GM18498 (cell line): ENCODE data around the gene FAAH.

Source experiments
- ATAC-seq: cut with Tn5 transposase; IDR thresholded peaks from one replicate; pipeline ENCODE4 v1.9.1; 2021; ENCODE audit warnings: mild to moderate bottlenecking, moderate library complexity; ENCODE audit not compliant: unreplicated experiment

The FAAH gene

DNA sequence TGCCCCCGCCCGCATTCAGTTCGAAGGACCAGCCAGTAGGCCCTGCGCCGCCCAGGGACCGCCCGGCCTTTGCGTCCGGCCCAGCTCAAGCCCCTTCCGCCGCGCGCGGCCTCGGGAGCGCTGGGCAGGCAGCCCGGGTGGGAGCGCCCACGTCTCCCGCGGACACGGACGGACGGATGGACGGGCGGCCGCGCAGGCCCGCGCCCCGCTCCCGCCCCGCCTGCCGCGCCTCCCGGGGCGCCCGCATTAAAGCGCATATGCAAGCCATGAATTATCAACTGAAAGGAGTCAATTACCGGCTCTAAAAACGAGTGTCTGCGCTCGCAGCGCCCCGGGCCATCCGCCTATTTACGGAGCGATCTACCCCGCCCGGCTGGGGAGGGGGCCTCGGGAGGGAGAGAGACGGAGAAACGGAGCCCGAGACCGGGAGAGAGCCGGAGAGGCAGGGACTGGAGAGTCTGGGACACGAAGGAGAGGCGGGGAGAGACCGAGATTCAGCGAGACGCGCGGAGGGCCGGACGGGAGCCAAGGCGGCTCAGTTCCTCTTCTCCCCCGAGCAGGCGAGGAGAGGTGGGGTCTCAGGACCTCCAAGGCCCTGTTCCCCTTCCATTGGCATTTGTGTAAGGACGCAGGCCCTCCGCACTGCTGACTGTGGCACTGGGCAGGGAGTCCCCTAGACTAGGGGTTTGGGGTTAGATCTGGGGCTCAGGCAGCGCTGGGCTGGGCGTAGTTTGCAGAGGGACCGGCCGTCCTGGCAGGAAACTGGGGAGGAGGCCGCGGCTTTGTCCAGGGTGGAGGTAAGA, 54.2 kb downstream of the FAAH start:
- no peak for ATAC-seq

GRCh38 chr1:46449223-46450159, 55.4 kb downstream of the FAAH start:
- ATAC-seq: no peak

- no peak for ATAC-seq
Measured at GRCh38 chr1:46450160-46450517, 56.0 kb downstream of the FAAH start.

DNA sequence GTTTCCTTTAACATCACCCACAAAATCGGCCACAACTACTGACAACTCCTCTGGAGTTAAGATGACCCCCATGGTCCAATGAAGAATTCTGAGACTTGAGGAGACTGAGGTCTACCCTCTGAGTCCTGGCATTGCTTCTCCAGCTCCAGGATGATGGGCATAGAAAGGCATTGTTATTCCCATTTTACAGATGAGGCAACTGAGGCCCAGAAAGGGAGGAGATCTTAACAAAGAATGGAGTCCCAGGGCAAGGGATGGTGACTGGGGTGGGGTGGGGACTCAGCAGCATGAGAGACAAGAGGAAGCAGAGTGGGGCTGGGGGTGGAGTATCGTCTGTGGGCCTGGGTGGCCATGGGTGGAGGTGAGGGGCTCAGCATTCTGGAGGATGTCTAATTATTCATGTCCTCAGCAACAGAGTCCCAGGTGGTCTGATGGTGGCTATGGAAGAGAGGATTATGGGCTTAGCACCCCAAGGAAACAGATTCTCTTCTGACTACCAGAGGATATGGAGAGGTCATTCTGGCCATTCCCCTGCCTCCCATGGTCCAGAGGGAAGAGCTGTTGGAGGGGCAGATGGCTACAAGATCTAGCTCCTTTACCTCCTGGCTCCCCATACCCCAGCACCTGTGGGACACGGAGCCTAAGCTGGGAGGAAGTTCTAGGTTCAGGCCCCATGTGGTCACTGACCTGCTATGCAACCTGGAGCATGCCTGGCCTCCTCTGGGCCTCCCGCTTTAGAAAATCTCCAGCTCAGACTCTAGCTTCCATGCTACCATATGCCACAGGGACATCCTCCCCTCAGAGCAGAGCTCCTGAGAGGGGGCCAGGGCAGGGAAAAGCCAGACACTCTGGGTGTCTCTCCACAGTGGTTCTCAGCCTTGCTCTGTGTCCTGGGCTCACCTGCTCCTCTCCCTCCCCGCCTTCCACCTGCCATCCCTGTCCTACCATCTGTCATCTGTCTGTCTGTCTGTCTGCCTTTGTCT, 58.1 kb downstream of the FAAH start:
- no peak for ATAC-seq

DNA sequence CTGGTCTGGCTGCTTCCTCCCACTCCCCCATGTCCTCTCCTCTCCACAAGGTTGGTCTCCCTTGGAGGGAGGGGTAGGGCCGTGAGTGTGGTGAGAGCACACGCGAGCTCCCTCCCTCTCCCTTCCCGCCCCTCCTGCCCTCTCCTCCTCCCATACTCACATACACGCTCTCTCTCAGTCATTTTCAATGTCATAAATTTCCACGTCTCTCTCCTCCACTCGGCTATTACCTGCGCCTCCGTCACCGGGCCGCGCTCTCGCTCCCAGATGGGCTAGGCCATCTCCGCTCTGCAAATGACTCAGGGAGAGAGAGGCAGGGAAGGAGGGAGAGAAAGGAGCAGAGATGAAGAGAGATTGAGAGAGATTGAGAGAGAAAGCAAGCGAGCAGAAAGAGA, 58.8 kb downstream of the FAAH start:
- ATAC-seq: no peak

DNA sequence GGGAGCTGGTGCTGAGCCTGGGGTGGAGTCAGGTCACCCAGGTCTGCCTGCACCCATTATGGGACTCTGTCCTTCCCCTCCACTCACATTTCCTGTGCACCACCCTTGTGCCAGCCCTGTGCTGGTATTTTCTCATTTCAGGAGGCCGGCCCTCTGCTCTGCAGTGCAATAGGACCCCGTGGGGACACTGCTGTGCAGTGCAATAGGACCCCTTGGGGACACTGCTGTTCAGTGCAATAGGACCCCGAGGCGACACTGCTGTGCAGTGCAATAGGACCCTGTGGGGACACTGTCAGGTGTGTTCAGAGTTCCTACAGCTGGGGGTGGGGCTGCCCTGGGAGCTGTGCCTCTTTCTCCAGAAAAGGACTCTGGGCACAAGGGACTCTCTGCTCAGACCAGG, 59.3 kb downstream of the FAAH start:
- ATAC-seq: no peak

DNA sequence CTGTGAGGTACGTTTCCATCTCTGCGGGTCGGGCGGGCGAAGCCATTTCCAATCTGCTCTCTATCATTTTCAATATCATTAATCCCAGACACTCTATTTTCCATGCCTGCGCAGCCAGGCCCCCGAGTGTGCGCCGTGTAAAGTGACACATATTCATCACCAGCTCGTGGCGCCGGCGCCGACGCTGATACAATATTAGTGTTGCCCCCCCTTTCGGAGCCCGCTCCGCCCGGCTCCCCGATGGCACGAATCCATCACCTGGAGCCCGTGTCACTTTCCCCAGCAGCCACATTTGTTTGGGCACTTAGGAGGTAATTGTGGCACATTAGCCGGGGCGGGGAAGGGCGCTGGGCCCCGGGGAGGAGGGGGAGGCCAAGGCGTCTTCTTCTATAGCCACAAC, 61.8 kb downstream of the FAAH start:
- ATAC-seq: no peak

- ATAC-seq: no peak
Measured at GRCh38 chr1:46456411-46456963, 62.4 kb downstream of the FAAH start.

DNA sequence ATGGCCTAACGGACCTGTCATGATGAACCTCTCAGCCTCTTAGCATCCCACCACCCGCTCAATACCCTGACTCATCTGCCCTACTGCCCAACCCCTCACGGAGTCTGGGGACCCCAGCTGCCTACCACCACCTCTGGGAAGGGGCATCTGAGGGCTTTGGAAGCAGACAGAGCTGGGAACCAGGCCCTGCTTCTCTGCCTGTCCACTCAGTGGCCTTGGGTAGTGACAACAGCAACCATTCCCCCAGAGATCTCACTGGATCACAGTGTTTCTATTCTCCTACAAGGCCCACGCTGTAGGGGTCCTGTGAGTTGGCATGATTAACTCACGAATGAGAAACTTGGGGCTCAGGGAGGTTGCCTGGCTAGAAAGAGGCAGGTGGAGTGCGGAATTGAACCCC, 63.1 kb downstream of the FAAH start:
- ATAC-seq: no peak

DNA sequence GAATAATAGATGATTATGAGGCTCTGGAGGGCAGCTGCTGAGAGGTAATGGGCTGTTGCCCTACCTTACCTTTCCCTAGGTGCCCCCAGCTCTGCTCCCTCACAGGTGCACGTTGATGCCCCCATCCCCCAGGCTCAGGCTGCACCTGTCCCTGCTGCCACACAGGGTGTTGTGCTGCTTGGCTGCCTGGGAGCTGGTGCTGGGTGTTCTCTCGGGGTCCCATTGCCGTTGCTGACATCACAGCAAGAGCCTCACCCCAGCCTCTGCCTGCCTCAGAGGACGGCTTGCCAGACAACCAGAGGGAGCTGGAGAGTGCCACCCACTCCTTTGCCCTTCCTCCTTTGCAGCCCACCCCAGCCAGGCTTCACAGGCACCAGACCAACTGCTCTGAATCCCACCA, 64.1 kb downstream of the FAAH start:
- no peak for ATAC-seq

DNA sequence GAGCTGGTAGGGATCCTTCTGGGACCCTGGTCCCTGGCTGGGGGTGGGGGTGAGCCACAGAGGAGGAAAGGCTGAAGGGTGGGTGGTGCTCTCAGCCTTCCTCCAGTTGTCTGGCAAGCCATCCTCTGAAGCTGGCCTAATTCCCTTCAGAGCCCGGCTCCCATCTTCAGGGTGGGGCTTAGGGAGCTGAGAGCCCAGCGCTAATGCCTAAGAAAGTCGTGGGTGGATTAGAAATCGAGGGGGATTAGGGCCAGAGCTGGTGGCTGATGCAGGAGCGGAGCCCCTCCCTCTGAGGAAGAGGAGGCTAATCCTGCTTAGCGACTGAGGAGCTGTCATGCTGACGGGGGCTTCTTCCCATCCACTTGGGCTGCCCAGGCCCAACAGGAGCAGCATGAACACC, 64.7 kb downstream of the FAAH start:
- ATAC-seq: no peak

GRCh38 chr1:46459315-46459714, 65.2 kb downstream of the FAAH start:
- ATAC-seq: no peak

GRCh38 chr1:46461017-46461808, 67.1 kb downstream of the FAAH start:
- no peak for ATAC-seq

GRCh38 chr1:46461809-46462448, 67.8 kb downstream of the FAAH start:
- ATAC-seq: no peak
